ENCODE data around the gene DUSP1.

The DUSP1 gene

GRCh38 chr5:172765766-172766286 lies 5.2 kb downstream of the DUSP1 start:
- no peak for DNase-seq (ENCODE audit: insufficient read length, low spot score)

GRCh38 chr5:172764861-172765765 lies 5.9 kb downstream of the DUSP1 start:
- DNase-seq (ENCODE audit: insufficient read length, low spot score) (peak; percentile 94), FAIRE-seq (peak; percentile 67)

More at GRCh38 chr5:172765766-172766286, 5.2 kb downstream of the DUSP1 start:
- no peak for FAIRE-seq

- DNase-seq (ENCODE audit: insufficient read length, low spot score) = no peak
- no peak for FAIRE-seq
Observed at GRCh38 chr5:172763120-172763464, 7.9 kb downstream of the DUSP1 start.

GRCh38 chr5:172762214-172763119 lies 8.5 kb downstream of the DUSP1 start:
- DNase-seq (ENCODE audit: insufficient read length, low spot score) (no peak), FAIRE-seq (no peak)

- DNase-seq (ENCODE audit: insufficient read length, low spot score) (no peak), FAIRE-seq (no peak)
Observed at GRCh38 chr5:172760959-172761358, 10.0 kb downstream of the DUSP1 start.

GRCh38 chr5:172760136-172760535 lies 10.9 kb downstream of the DUSP1 start:
- no peak for FAIRE-seq
- no peak for DNase-seq (ENCODE audit: insufficient read length, low spot score)

GRCh38 chr5:172758834-172759149 lies 12.2 kb downstream of the DUSP1 start:
- no peak for DNase-seq (ENCODE audit: insufficient read length, low spot score)
- no peak for FAIRE-seq

- no peak for DNase-seq (ENCODE audit: insufficient read length, low spot score)
Observed at GRCh38 chr5:172758077-172758833, 12.7 kb downstream of the DUSP1 start.

GRCh38 chr5:172757394-172758010 lies 13.5 kb downstream of the DUSP1 start:
- DNase-seq (ENCODE audit: insufficient read length, low spot score) (no peak), FAIRE-seq (no peak)

More at GRCh38 chr5:172758077-172758833, 12.7 kb downstream of the DUSP1 start:
- no peak for FAIRE-seq

- DNase-seq (ENCODE audit: insufficient read length, low spot score) = no peak
- no peak for FAIRE-seq
Observed at GRCh38 chr5:172756764-172757393, 14.1 kb downstream of the DUSP1 start.

- DNase-seq (ENCODE audit: insufficient read length, low spot score) = no peak
- FAIRE-seq = no peak
Observed at GRCh38 chr5:172754596-172755356, 16.2 kb downstream of the DUSP1 start.

- FAIRE-seq (no peak), DNase-seq (ENCODE audit: insufficient read length, low spot score) (no peak)
Observed at GRCh38 chr5:172753101-172753500, 17.9 kb downstream of the DUSP1 start.

GRCh38 chr5:172751761-172752510 lies 19.1 kb downstream of the DUSP1 start:
- FAIRE-seq = no peak
- DNase-seq (ENCODE audit: insufficient read length, low spot score) = no peak

GRCh38 chr5:172749881-172750633 lies 20.9 kb downstream of the DUSP1 start:
- DNase-seq (ENCODE audit: insufficient read length, low spot score) (no peak), FAIRE-seq (no peak)

GRCh38 chr5:172749076-172749475 lies 21.9 kb downstream of the DUSP1 start:
- DNase-seq (ENCODE audit: insufficient read length, low spot score) = no peak
- FAIRE-seq = no peak

GRCh38 chr5:172748341-172748843 lies 22.6 kb downstream of the DUSP1 start:
- DNase-seq (ENCODE audit: insufficient read length, low spot score) (no peak), FAIRE-seq (no peak)

- FAIRE-seq = no peak
- no peak for DNase-seq (ENCODE audit: insufficient read length, low spot score)
Observed at GRCh38 chr5:172747471-172747870, 23.5 kb downstream of the DUSP1 start.
